ENCODE data around the gene TTC31. TPM values are rescaled to one million over a fixed set of nuclear protein-coding genes. Genes with fewer than 3 reads are reported as not detected.

The TTC31 gene
- total RNA-seq, 4 donors from 2014 or later: 18.4 to 26.1 (median 21.9) TPM

GRCh38 chr2:74507145-74507925, 24.5 kb downstream of the TTC31 start, which contains the start of gene PCGF1:
PCGF1 (minus strand) TSS chr2:74507695; CDS start chr2:74507668, 27 bp downstream.
- peak within 1 kb of the TSS; percentile 67 for H3K4me3 ChIP-seq (ENCODE audit: low read depth, poor library complexity, severe bottlenecking)
- DNase-seq (ENCODE audit: low spot score in 2 of 2): peak; percentile 99 to 100
- intact Hi-C loops (cut with DNase I; ENCODE audit: low total_unique reads): no loop called here
- no peak for TF ChIP-seq POLR2A (IDR thresholded peaks at IDR 0.05)
- peak in 1 of 3 donors; percentile 27 for TF ChIP-seq CTCF (IDR thresholded peaks at IDR 0.05)
- WGBS, 2 donors: 1% methylated on average over 24 to 46 of the region's 56 CpGs

- peak overlapping the region; percentile 67 for H3K4me3 ChIP-seq (ENCODE audit: low read depth, poor library complexity, severe bottlenecking)
- 7 to 12% methylated on average over 35 to 38 of the region's 38 CpGs for WGBS, 2 donors
- no peak for TF ChIP-seq CTCF (IDR thresholded peaks at IDR 0.05)
- TF ChIP-seq POLR2A (IDR thresholded peaks at IDR 0.05): no peak
- intact Hi-C loops (cut with DNase I; ENCODE audit: low total_unique reads): no loop called here
- DNase-seq (ENCODE audit: low spot score in 2 of 2): no peak
These were observed 25.1 kb downstream of the TTC31 start for GRCh38 chr2:74507926-74508520.

- intact Hi-C loops (cut with DNase I; ENCODE audit: low total_unique reads): no loop called here
- DNase-seq (ENCODE audit: low spot score in 2 of 2): no peak
- WGBS, 2 donors: 92 to 96% methylated on average over 4 of the region's 4 CpGs
These were observed 27.4 kb downstream of the TTC31 start for GRCh38 chr2:74510272-74510671.

GRCh38 chr2:74511104-74511989, 28.5 kb downstream of the TTC31 start:
- TF ChIP-seq CTCF (IDR thresholded peaks at IDR 0.05): no peak
- H3K4me3 ChIP-seq (ENCODE audit: low read depth, poor library complexity, severe bottlenecking): no peak overlapping the region
- intact Hi-C loops (cut with DNase I; ENCODE audit: low total_unique reads): no loop called here
- no peak for DNase-seq (ENCODE audit: low spot score in 2 of 2)
- 41 to 47% methylated on average over 11 of the region's 11 CpGs for WGBS, 2 donors

More at GRCh38 chr2:74510272-74510671, 27.4 kb downstream of the TTC31 start:
- TF ChIP-seq CTCF (IDR thresholded peaks at IDR 0.05): no peak
- no peak for TF ChIP-seq POLR2A (IDR thresholded peaks at IDR 0.05)
- H3K4me3 ChIP-seq (ENCODE audit: low read depth, poor library complexity, severe bottlenecking): no peak overlapping the region

GRCh38 chr2:74512744-74513604, 30.1 kb downstream of the TTC31 start:
- DNase-seq (ENCODE audit: low spot score in 2 of 2): no peak
- H3K4me3 ChIP-seq (ENCODE audit: low read depth, poor library complexity, severe bottlenecking): no peak overlapping the region
- intact Hi-C loops (cut with DNase I; ENCODE audit: low total_unique reads): no loop called here
- 10 to 14% methylated on average over 34 to 36 of the region's 36 CpGs for WGBS, 2 donors
- TF ChIP-seq POLR2A (IDR thresholded peaks at IDR 0.05) (no peak), CTCF (IDR thresholded peaks at IDR 0.05) (no peak)

Measured in lower leg skin (tissue), 4 donors.